Ectodermal cell (in vitro differentiated cells): ENCODE results near the gene MAP7D2.

Source experiments
- H3K27ac ChIP-seq: 2 replicates; pipeline ENCODE4 v1.7.0; 2013; ENCODE audit warnings: mild to moderate bottlenecking, low read depth, low read length; ENCODE audit not compliant: insufficient read depth, poor library complexity, severe bottlenecking
- H3K27me3 ChIP-seq: 2 replicates; pipeline ENCODE4 v1.7.0; 2013; ENCODE audit warnings: mild to moderate bottlenecking, low read length; ENCODE audit not compliant: insufficient read depth, control insufficient read depth, poor library complexity, severe bottlenecking
- H3K36me3 ChIP-seq: one replicate; pipeline ENCODE4 v1.7.0; 2013; ENCODE audit warnings: low read length; ENCODE audit not compliant: control insufficient read depth, insufficient read depth
- H3K4me1 ChIP-seq: one replicate; pipeline ENCODE4 v1.7.0; 2013; ENCODE audit warnings: low read length; ENCODE audit not compliant: control insufficient read depth, insufficient read depth
- H3K4me3 ChIP-seq: 2 replicates; pipeline ENCODE4 v1.7.0; 2013; ENCODE audit warnings: low read depth, low read length, control low read depth; ENCODE audit not compliant: insufficient read depth
- H3K9me3 ChIP-seq: 2 replicates; pipeline ENCODE4 v1.7.0; 2013; ENCODE audit warnings: mild to moderate bottlenecking, low read length, moderate library complexity; ENCODE audit not compliant: control insufficient read depth
- WGBS, 2 experiments: methylation state at CpG; one replicate each; pipeline ENCODE4 v1.1.7; 2013; ENCODE audit warnings: missing lambda C conversion rate in 2 of 2; 5-methylcytosine and 5-hydroxymethylcytosine counted together

MAP7D2 gene

GRCh38 chrX:20015945-20016615 lies 100.6 kb downstream of the MAP7D2 start:
- no peak overlapping the region for H3K27ac ChIP-seq
- H3K4me1 ChIP-seq: no peaks in the 10 kb centered on the region
- H3K9me3 ChIP-seq: no peaks in the 10 kb centered on the region
- no peak overlapping the region for H3K4me3 ChIP-seq
- H3K36me3 ChIP-seq: no peaks in the 10 kb centered on the region
- 88 to 90% methylated on average over 8 of the region's 9 CpGs for WGBS, 2 experiments
- H3K27me3 ChIP-seq: no peaks in the 10 kb centered on the region

- H3K36me3 ChIP-seq: no peaks in the 10 kb centered on the region
- WGBS, 2 experiments: 92% methylated on average over 1 of the region's 1 CpG; no CpG with 5 or more reads in 1 of the 2 experiments
- H3K4me1 ChIP-seq: no peaks in the 10 kb centered on the region
- H3K27me3 ChIP-seq: no peaks in the 10 kb centered on the region
- no peaks in the 10 kb centered on the region for H3K9me3 ChIP-seq
- H3K4me3 ChIP-seq: no peak overlapping the region
- no peak overlapping the region for H3K27ac ChIP-seq
Observed at GRCh38 chrX:20015422-20015821, 101.3 kb downstream of the MAP7D2 start.

GRCh38 chrX:20011608-20012007 lies 105.1 kb downstream of the MAP7D2 start:
- H3K27ac ChIP-seq: no peak overlapping the region
- no peaks in the 10 kb centered on the region for H3K4me1 ChIP-seq
- no peak overlapping the region for H3K4me3 ChIP-seq
- H3K36me3 ChIP-seq: no peaks in the 10 kb centered on the region
- H3K27me3 ChIP-seq: no peaks in the 10 kb centered on the region
- WGBS, 2 experiments: 84 to 85% methylated on average over 4 of the region's 4 CpGs
- no peaks in the 10 kb centered on the region for H3K9me3 ChIP-seq

GRCh38 chrX:20007962-20008622 lies 108.6 kb downstream of the MAP7D2 start:
- Histone ChIP-seq H3K27me3 (no peaks in the 10 kb centered on the region), H3K4me1 (no peaks in the 10 kb centered on the region), H3K9me3 (no peaks in the 10 kb centered on the region), H3K4me3 (no peak overlapping the region), H3K27ac (no peak overlapping the region), H3K36me3 (no peaks in the 10 kb centered on the region)
- WGBS, 2 experiments: 92 to 94% methylated on average over 7 of the region's 7 CpGs

GRCh38 chrX:20005883-20006282 lies 110.8 kb downstream of the MAP7D2 start:
- H3K9me3 ChIP-seq: no peaks in the 10 kb centered on the region
- H3K4me3 ChIP-seq: no peak overlapping the region
- no peaks in the 10 kb centered on the region for H3K36me3 ChIP-seq
- H3K4me1 ChIP-seq: no peaks in the 10 kb centered on the region
- H3K27me3 ChIP-seq: no peaks in the 10 kb centered on the region
- WGBS, 2 experiments: 89 to 93% methylated on average over 2 of the region's 2 CpGs
- H3K27ac ChIP-seq: no peak overlapping the region

GRCh38 chrX:20001588-20001987 lies 115.1 kb downstream of the MAP7D2 start:
- WGBS, 2 experiments: 2 to 4% methylated on average over 4 of the region's 4 CpGs
- H3K4me3 ChIP-seq: no peak overlapping the region

GRCh38 chrX:19991350-19991718 lies 125.4 kb downstream of the MAP7D2 start:
- WGBS, 2 experiments: 73 to 76% methylated on average over 6 of the region's 6 CpGs
- Histone ChIP-seq H3K9me3 (no peaks in the 10 kb centered on the region), H3K4me1 (no peaks in the 10 kb centered on the region), H3K27me3 (no peaks in the 10 kb centered on the region), H3K27ac (no peak overlapping the region), H3K36me3 (no peaks in the 10 kb centered on the region), H3K4me3 (no peak overlapping the region)

More at GRCh38 chrX:20001588-20001987, 115.1 kb downstream of the MAP7D2 start:
- no peaks in the 10 kb centered on the region for H3K4me1 ChIP-seq
- H3K9me3 ChIP-seq: no peaks in the 10 kb centered on the region
- H3K36me3 ChIP-seq: no peaks in the 10 kb centered on the region
- no peaks in the 10 kb centered on the region for H3K27me3 ChIP-seq
- H3K27ac ChIP-seq: no peak overlapping the region

- Histone ChIP-seq H3K9me3 (no peaks in the 10 kb centered on the region), H3K27me3 (no peaks in the 10 kb centered on the region), H3K4me1 (no peaks in the 10 kb centered on the region), H3K36me3 (no peaks in the 10 kb centered on the region), H3K4me3 (peak within 1 kb of the TSS; percentile 56), H3K27ac (no peak within 1 kb of the TSS)
- 0% methylated on average over 76 to 102 of the region's 103 CpGs for WGBS, 2 experiments
Observed at GRCh38 chrX:19990556-19991349, 126.0 kb downstream of the MAP7D2 start, which contains the start of gene BCLAF3. TSS of gene BCLAF3 (minus strand) at chrX:19991061. CDS start at chrX:19970264, 20,797 bp downstream.

- Histone ChIP-seq H3K27ac (no peak overlapping the region), H3K27me3 (no peaks in the 10 kb centered on the region), H3K4me1 (no peaks in the 10 kb centered on the region), H3K9me3 (no peaks in the 10 kb centered on the region), H3K36me3 (no peaks in the 10 kb centered on the region), H3K4me3 (peak overlapping the region; percentile 56)
- 2 to 3% methylated on average over 24 to 25 of the region's 25 CpGs for WGBS, 2 experiments
Observed at GRCh38 chrX:19990151-19990555, 126.6 kb downstream of the MAP7D2 start.

- Histone ChIP-seq H3K27me3 (no peaks in the 10 kb centered on the region), H3K27ac (no peak overlapping the region), H3K4me1 (no peaks in the 10 kb centered on the region), H3K36me3 (no peaks in the 10 kb centered on the region), H3K4me3 (no peak overlapping the region), H3K9me3 (no peaks in the 10 kb centered on the region)
- WGBS, 2 experiments: 93 to 98% methylated on average over 4 to 5 of the region's 5 CpGs
Observed at GRCh38 chrX:19987856-19988255, 128.9 kb downstream of the MAP7D2 start.
